AML-193 (cell line): ENCODE measurements around the gene NFIL3.
"Not testable (repeated sequence)": the region's sequence is repeated elsewhere in the genome, so short reads cannot be mapped to it uniquely, and the experiment has no call there.

Source experiments
- DNase-seq, 2 experiments: peaks; one replicate each; lab custom pipeline; 2025; lab: John Stamatoyannopoulos, UW

NFIL3 gene

DNA sequence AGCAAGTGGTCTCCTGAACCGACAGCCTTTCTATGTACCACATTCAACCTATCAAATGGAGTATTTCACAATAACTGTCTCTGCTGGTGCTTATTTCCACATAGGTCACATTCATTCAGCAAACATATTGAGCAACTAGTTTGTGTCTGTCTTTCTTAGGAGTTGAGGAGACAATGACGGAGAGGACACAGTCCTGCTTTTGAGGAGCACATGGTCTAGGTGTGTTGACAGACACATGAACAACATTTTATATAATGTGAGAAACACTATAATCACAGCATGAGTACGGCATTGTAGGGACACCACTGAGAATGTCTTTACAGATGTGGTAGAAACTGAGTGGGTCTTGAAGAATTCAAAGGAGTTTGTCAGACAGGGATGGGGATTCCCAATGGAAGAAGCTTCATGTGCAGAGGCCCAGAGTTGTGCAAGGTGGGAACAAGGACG lies 28.5 kb downstream of the NFIL3 start:
- DNase-seq, result peak; percentile 70 to 85

DNA sequence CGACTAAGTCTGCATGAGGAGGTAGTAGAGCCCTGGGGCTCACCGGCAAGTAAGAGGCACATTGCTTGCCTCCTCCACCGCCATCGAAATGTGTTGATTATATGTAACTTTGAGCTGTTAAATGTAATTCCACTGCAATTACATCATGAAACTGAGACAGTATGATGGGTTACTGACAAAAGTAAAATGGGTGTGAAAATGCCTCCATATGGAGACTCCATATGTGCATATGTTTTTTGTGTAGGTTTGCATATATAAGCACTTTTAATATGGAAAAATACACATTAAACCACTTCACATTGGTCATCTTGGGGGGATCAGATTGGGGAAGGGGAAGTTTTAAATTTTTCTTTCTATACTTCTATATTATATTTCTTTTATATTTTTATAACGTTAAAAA lies 29.8 kb downstream of the NFIL3 start:
- no peak for DNase-seq

DNA sequence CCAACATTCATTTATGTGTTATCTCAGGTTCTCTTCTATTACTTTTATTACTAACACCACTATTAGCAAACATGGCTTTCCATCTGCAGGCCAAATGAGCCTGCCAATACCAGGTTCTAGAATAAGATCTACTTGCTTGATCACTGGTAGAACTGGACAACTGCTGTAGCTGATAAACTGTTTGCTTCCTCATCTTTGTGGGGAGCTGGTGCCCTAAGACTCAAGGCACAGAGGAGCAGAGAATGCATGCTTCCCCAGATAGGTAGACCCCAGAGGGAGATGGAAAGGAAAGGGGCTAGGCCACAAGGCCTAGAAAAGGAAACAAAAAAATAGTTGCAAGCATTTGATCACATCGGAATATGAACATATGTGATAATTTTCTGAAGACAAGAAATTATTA lies 31.2 kb downstream of the NFIL3 start:
- DNase-seq, result no peak

DNA sequence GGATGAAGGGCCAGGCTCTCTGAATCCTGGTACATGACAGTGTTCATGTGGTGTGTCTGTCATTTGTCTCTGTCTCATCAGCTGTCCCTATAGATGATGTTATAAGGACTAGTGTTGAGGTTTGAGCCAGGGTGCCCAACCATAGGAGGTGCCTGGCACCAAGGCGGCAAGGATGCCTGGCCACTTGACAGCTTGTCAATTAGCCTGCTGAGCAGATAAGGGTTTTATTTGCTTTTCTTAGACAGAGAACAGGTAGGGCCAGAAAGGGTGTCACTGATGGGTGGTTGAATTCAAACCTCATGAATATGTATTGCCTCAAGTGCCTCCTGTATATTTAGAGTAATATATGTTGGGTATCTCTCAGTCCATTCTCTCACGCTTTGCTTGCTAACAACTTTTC lies 31.8 kb downstream of the NFIL3 start:
- DNase-seq, result no peak

DNA sequence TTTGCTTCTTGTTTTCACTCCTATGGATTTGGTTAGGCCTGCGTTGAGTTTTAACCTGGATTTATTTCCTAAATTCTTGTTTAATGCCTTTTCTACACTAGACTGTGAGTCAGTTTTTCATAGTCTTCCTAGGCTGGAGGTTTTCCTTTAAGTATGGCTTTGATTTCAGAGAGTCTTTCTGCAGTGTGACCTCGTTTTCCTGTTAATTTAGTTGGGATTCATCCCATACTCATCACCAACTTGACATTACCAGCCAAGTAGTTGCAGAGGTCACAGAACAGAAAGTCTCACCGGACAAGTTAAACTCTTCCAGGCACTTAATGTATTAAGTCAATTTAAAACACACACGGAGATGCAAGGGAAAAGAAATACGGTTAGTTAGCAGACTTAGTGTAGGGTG lies 32.2 kb downstream of the NFIL3 start:
- no peak for DNase-seq

DNA sequence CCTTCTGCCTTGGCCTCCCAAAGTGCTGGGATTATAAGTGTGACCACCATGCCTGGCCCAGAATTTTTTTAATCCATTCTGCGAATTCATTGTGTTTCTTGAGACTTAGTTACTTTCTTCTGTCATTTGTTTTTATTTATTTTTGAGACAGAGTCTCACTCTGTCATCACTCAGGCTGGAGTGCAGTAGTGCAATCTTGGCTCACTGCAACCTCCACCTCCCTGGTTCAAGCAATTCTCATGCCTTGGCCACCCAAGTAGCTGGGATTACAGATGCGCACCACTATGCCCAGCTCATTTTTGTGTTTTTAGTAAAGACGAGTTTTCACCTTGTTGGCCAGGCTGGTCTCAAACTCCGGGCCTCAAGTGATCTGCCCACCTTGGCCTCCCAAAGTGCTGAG lies 33.9 kb downstream of the NFIL3 start:
- not testable (repeated sequence) for DNase-seq

DNA sequence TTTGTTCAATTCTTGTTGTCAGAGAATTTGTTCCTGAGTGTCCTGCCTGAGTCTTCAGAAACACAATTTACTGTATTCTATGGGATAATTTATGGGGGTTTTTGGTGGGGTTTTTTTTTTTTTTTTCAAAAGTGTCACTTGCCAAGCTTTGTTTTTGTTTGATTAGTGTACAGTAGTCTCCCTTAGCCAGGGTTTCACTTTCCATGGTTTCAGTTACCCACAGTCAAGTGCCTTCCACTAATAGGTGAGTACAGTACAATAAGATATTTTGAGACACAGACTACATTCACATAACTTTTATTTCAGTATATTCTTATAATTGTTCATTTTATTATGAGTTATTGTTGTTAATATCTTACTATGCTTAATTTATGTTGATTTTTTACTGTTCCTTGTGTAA lies 36.9 kb downstream of the NFIL3 start:
- DNase-seq, result no peak

DNA sequence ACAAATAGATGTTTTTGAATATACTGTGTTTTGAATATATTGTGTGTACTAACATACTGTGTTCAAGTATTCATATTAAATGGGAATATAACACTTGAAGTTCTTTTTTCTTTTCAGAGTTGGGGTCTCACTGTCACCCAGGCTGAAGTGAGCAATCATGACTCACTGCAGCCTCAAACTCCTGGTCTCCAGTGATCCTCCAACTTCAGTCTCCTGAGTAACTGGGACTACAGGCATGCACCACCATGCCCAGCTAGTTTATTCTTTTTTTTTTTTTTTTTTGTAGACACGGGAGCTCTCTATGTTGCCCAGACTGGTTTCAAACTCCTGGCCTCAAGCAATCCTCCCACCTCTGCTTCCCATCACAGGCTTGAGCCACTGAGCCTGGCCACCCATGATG lies 38.7 kb downstream of the NFIL3 start:
- no peak for DNase-seq

DNA sequence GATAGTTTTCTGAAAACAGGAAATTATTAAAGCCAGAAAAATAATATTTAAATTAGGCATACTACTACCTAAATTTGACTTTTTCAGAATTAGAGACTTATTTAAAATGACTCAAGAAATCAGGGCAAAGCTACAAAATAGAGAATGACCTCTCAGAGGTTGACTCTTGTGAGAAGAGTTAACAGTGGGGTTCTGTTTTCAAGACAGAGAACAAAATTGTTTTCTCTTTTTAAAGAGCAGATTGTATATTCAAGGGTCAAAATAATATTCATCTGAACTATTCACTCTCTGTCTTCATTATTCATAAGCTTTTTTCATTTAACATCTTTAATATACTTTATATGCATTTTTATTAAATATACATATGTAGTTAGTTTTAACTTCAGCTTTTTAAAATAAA lies 40.1 kb downstream of the NFIL3 start:
- no peak for DNase-seq

DNA sequence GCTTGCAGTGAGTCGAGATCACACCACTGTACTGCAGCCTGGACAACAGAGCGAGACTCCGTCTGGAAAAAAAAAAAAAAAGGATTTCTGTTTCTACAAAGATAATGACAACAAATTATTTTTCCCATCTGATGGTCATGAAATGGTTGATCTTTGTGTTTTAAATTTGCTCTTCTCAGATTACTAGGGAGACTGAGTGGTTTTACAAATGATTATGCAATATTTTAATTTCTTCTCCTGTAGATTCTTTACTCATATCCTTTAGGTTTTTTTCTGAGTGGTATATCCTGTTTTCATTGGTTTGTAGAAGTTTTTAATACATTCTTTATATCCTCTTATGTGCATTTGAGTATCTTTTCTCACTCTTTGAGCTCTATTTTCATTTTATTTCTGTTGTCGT lies 41.3 kb downstream of the NFIL3 start:
- no peak for DNase-seq

DNA sequence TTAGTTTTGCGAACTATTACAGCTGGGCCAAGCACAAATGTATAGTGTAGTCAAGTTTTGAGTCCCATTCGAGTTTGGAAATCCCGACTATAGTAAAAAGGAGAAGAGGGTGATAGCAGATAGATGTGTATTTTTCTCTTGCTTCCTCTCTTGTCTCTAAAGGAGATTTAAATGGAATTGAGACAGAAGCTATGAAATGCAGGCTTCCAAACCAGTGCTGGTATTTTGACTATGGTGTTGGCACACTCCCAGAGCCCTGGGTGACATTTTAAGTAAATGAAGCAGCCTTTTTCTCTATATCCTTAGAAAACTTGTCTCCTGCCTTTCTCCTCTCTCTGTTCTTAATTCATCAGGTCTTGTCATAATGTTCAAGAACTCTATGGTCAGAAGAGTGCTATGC lies 44.2 kb downstream of the NFIL3 start:
- DNase-seq, result no peak

DNA sequence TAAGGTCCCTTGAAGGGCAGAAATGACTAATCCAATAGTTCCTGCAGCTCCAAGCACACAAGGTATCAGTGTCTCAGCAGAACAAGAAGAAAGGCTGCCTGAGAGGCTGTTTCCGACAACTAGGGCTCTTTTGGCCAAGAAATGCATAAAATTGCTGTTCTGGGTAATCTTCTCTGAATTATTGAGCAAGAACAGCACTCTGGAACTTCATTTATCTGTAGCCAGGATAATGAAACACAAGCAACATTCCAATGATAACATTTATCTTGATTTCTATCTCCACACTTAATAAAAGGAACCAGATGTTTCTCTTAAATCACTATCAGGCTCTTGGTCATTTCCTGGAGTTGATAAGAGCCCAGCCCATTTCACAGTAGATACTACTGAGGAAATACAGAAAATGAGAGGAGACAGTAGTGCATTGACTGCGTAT lies 44.9 kb downstream of the NFIL3 start:
- no peak for DNase-seq

DNA sequence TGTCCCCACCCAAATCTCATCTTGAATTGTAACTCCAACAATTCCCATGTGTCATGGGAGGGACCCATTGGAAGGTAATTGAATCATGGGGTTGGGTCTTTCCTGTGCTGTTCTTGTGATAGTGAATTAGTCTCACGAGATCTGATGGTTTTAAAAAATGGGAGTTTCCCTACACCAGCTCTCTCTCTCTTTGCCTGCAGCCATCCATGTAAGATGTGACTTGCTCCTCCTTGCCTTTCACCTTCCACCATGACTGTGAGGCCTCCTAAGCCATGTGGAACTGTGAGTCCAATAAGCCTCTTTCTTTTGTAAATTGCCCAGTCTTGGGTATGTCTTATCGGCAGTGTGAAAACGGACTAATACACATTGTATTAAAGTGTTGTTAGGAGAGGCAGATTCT lies 45.6 kb downstream of the NFIL3 start:
- not testable (repeated sequence) for DNase-seq

DNA sequence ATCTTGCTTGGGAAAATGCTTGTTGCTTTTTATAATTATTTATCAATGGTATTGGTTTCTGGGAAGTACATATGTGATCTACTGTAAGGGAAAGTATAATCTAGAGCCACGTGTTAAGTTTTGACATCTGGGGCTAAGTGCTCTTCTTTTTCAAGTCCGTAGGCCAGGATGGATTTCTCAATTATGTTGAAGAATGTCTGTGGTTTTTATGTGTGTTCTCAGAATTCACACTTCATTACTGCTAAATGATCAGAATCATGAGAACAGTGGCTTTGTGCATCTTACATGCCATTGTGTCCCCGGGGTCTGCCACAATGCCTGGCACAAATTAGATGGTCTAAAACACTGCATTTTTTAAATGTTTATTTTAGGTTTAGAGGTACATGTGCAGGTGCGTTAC lies 47.4 kb downstream of the NFIL3 start:
- peak; percentile 63 to 72 for DNase-seq

DNA sequence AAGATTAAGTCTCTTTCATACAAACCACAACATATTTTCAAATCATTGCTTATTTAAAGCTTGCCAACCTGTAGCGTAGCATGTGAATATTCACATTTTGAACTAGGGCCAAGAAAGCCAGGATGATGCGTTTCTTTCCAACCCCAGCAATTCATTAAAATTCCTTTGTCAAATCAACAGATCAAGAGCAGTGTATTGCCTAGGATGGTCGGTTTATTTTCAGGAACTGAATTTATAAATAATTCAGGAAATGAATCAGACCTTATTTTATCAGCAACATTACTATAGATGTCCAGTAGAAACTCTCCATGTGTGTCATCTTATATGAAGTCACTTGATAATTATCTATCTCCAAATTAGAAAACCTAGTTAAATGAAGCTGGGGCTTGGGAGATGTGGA lies 48.7 kb downstream of the NFIL3 start:
- no peak for DNase-seq

DNA sequence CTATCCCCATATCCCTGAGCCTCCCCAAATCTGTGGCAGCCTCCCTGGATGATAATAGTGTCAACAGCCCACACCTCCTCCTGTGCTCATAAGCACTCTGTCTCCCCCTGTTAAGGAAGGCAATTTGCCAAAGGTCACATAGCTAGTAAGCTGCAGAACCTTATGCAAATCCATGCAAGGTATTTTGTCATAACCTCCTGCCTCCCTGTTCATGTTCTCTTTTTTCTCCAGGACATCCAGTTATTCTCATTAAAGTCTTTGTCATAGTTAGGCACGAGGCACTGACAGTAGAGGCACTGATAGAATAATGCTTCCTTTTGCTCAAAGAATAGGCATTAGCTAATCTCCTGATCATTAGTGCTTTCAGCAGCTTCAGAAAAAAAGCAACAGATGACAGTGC lies 51.7 kb downstream of the NFIL3 start:
- no peak for DNase-seq

DNA sequence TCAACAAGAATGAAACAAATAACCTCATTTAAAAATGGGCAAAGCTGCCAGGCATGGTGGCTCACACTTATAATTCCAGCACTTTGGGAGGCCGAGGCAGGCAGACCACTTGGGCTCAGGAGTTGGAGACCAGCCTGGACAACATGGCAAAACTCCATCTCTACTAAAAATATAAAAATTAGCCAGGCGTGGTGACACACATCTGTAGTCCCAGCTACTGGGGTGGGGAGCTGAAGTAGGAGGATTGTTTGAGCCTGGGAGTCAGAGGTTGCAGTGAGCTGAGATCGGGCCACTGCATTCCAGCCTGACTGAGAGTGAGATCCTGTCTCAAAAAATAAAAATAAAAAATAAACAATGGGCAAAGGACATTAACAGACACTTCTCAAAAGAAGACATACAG lies 53.6 kb downstream of the NFIL3 start:
- not testable (repeated sequence) for DNase-seq

DNA sequence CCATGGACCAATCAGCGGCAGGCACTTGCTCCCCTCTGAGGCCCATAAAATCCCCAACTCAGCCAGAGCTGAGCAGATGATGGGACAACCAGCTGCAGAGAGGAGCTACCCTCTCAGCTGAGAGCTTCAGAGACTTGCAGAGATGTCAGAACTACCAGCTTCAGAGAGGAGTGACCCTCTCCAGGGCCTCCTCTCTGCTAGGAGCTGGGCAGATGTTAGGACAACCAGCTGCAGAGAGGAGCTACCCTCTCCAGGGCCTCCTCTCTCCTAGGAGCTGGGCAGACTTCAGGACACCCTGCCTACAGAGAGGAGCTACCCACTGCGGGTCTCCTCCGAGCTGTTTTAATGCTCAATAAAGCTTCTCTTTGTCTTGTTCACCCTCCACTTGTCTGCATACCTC lies 58.9 kb downstream of the NFIL3 start:
- no peak for DNase-seq

DNA sequence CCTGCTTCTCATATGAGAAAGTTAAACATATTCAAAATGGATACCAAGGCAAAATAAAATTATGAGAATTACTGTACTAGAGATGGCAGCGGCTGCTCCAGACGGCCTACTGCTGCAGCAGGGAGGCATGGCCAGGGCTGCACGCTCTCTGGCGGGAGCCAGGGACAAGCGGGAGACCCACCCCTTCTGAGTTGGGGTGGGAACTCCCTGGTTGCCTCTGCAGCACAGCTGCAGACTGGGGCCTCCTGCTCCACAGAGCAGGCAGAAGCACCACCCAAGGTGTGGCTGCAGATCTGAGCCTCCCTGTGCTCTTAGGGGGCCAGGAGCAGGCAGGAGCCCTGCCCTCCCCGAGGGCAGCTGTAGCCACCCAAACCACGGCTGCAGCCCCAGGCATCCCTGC lies 59.6 kb downstream of the NFIL3 start:
- no peak for DNase-seq

DNA sequence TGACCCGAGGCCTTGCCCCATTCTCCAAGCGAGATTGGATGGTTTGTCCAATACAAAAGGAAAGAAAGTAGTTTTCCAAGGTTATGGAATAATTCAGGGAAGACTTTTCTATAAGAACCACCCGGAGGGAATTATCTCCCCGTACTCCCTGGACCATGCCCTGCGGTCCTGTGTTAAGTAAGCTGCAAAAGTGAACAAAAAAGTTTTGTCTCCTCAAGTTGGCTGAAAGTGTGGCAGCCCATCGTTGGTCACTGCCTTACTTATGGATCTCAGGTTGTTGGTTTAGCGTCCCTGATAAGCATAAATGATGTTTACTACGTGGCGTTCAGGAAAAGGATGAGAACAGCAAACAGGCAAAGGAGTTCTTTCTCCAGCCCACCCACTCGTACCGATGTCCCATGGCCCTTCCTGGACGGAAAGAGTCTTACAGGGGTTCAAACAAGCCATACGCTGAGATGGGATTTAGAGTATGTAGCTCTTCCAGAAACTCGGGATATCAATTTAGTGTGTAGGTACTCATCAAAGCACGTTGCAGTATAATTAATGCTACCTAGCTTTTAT lies 61.5 kb downstream of the NFIL3 start:
- DNase-seq, result no peak

DNA sequence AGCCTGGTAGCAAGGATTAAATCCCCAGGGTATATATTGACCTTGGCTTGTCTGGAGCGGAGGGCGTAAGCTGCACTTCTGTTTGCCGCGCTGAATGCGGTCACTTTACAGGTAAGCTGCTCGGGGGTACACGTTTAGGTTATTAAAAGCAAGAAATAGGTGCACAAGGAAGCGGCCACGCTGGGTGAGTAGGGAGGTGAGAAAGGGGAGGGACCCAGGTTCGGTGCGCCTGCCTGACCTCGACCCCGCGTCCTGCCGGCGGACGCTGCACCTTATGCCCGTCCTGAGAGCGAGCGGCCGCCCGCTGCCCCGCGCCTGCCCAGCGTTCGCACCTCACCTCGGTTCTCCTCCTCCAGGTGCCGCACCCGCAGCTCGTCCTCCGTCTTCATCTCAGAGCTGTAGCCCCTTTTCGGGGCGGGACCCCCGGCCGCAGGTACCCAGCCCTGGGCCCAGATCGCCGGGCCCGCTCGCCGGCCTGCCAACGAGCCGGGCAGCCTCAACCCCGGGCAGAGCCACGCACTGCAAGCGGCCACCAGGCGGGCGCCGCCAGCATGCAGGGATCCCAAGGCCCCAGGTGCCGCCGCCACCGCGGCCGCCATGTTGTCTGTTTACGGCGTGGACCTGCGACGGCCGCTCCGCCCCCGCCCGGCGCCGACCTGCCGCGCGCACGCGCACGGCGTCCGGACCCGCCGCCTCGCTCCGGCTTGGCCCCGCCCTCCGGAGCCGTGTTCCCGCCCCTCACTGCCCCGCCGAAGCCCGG lies 62.2 kb downstream of the NFIL3 start, which contains the start of gene AUH:
Gene AUH (minus strand): TSS at position 628 of the 760 bp plus-strand sequence. CDS start 29 bp downstream, at position 599.
- peak; percentile 62 to 67 for DNase-seq

DNA sequence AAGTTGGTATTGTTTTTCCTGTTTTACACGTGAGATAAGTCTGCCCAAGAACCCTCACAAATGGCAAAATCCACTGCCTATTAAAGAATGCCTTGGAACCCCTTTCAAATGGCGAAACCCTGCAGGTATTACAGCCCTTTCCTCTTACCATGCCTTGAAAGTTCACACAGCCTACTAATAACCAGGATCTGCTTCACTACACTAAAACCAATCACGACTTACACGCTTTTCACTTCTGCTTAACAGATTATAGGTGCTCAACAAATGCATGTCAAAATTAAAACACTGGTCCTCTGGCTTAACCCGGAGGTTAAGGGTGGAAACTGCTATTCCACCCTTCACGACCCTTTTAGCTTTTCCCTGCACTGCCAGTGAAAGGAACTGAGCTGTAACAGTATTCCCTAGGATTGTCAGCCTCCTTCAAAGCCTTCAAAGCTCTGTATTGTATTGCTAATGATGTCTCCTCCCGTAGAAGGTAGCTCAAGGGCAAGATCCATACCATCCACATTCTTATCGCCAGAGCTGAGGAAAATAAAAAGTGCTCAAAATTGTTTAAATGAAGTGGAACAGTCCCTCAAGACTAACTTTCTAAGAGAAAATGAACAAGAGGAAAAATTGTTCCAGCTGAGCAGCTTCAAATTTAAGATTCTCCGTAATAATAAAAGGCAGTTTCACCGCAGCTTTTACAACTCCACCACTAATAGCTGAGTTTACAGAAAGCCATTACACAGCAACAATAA lies 62.9 kb downstream of the NFIL3 start:
- no peak for DNase-seq
